K562 (cell line): ENCODE data around the gene WDR46. TPM values are rescaled to one million over a fixed set of nuclear protein-coding genes. Genes with fewer than 3 reads are reported as not detected.

ENCODE experiments used
- BRD9 ChIP-seq: fragments of 450-650 bp; IDR thresholded peaks from 2 replicates; pipeline ENCODE4 v1.6.1; 2018; ENCODE audit warnings: low read depth; ENCODE audit not compliant: partially characterized antibody
- CBX2 ChIP-seq: fragments of 200-600 bp; sonication (generic); IDR thresholded peaks from one replicate; pipeline ENCODE4 v1.6.1; 2012; ENCODE audit warnings: mild to moderate bottlenecking, low read length, inconsistent platforms; ENCODE audit not compliant: insufficient read depth, poor library complexity, severe bottlenecking
- CSDE1 ChIP-seq, 2 experiments: fragments of 450-650 bp; IDR thresholded peaks; 2 replicates each; pipeline ENCODE4 v1.6.1; 2016; ENCODE audit warnings: mild to moderate bottlenecking in 1 of 2
- GABPB1 ChIP-seq: sonication (generic); formaldehyde crosslinking; IDR thresholded peaks from 2 replicates; pipeline ENCODE4 v1.8.0; 2022; ENCODE audit warnings: mild to moderate bottlenecking, missing genetic modification reagents
- LCOR ChIP-seq: sonication (generic); formaldehyde crosslinking; IDR thresholded peaks from 2 replicates; pipeline ENCODE4 v1.8.0; 2022; ENCODE audit warnings: mild to moderate bottlenecking, missing genetic modification reagents
- MAFK ChIP-seq: IDR thresholded peaks from 2 replicates; pipeline ENCODE4 v1.6.1; 2011; ENCODE audit warnings: low read length, improper control_type of control experiment
- MTA1 ChIP-seq: fragments of 450-650 bp; IDR thresholded peaks from 2 replicates; pipeline ENCODE4 v1.6.1; 2017; ENCODE audit warnings: borderline replicate concordance
- NCOA1 ChIP-seq: fragments of 450-650 bp; IDR thresholded peaks from 2 replicates; pipeline ENCODE4 v1.6.1; 2016; ENCODE audit warnings: low read depth
- NFIX ChIP-seq: fragments of 250-450 bp; sonication (Bioruptor Pico); IDR thresholded peaks from 2 replicates; pipeline ENCODE4 v1.4.0; 2020; ENCODE audit warnings: low read depth, mild to moderate bottlenecking, moderate library complexity
- NFRKB ChIP-seq: fragments of 450-650 bp; IDR thresholded peaks from 2 replicates; pipeline ENCODE4 v1.6.1; 2016; ENCODE audit warnings: low read depth
- PYGO2 ChIP-seq: fragments of 450-650 bp; IDR thresholded peaks from 2 replicates; pipeline ENCODE4 v1.6.1; 2016; ENCODE audit warnings: mild to moderate bottlenecking, missing genetic modification characterization, moderate library complexity, missing compliant biosample characterization
- RBM25 ChIP-seq: fragments of 200-400 bp; formaldehyde crosslinking; IDR thresholded peaks from 2 replicates; pipeline ENCODE4 v1.6.1; 2018; ENCODE audit warnings: low read length, low read depth, moderate library complexity; ENCODE audit not compliant: severe bottlenecking
- SETDB1 ChIP-seq: IDR thresholded peaks from one replicate; pipeline ENCODE4 v1.6.1; 2012; ENCODE audit warnings: low read length, control low read depth, inconsistent platforms
- SRF ChIP-seq, 2 experiments: fragments of 250-450, 450-650 bp in 1 of 2; sonication (Bioruptor Pico) in 1 of 2; sonication (generic) in 1 of 2; formaldehyde crosslinking; IDR thresholded peaks; 2 replicates each; pipeline versions ENCODE4 v1.5.0 to v1.5.1; 2020 to 2022; ENCODE audit warnings: mild to moderate bottlenecking in 1 of 2, missing genetic modification reagents in 1 of 2
- TAF1 ChIP-seq: IDR thresholded peaks from 2 replicates; pipeline ENCODE4 v1.6.1; 2011; ENCODE audit warnings: mild to moderate bottlenecking, low read length, moderate library complexity; ENCODE audit not compliant: insufficient read depth, control insufficient read depth, severe bottlenecking; ENCODE audit errors: extremely low read depth
- TSC22D4 ChIP-seq: fragments of 450-650 bp; IDR thresholded peaks from 2 replicates; pipeline ENCODE4 v1.6.1; 2016; ENCODE audit warnings: missing genetic modification characterization, missing biosample characterization, control low read depth
- ZNF282 ChIP-seq: sonication (generic); formaldehyde crosslinking; IDR thresholded peaks from 2 replicates; pipeline ENCODE4 v1.8.1; 2023; ENCODE audit warnings: missing genetic modification reagents
- ZNF318 ChIP-seq, 2 experiments: fragments of 450-650 bp; IDR thresholded peaks; 2 replicates each; pipeline ENCODE4 v1.6.1; 2016; ENCODE audit warnings: mild to moderate bottlenecking in 2 of 2, borderline replicate concordance in 1 of 2, low read depth in 1 of 2, moderate library complexity in 1 of 2
- ZNF707 ChIP-seq: fragments of 250-450 bp; sonication (Bioruptor Pico); conservative IDR thresholded peaks from 2 replicates; pipeline ENCODE4 v1.8.0; 2022; ENCODE audit warnings: inconsistent platforms, mild to moderate bottlenecking, moderate library complexity
- polyA plus RNA-seq, 8 experiments: library from polyadenylated mRNA; depleted of rRNA in 4 of 8; stranded (reverse) in 5 of 8; unstranded in 3 of 8; fragments of >200 nt; fragmentation: Nextera tagmentation in 2 of 8; fragmentation: Illumina TruSeq in 1 of 8; extraction: Ambion mirVana in 2 of 8; extraction: Trizol in 1 of 8; gene quantifications; 2 replicates each; pipeline versions ENCODE4 v1.2.1 to v1.2.3, GENCODE V29; 2011 to 2014; ENCODE audit warnings: inconsistent platforms in 1 of 8, missing spikeins in 1 of 8
- total RNA-seq, 7 experiments: library from RNA; depleted of rRNA in 6 of 7; stranded (reverse); fragments of >200 nt in 6 of 7; fragmentation: Illumina TruSeq in 2 of 7; extraction: Trizol in 2 of 7; gene quantifications; 2 replicates each; pipeline versions ENCODE4 v1.2.1 to v1.2.3, GENCODE V29; 2011 to 2021; ENCODE audit warnings: low replicate concordance in 1 of 7
- TF ChIP-seq, protein P1 (sequence below): sonication (generic); formaldehyde crosslinking; IDR thresholded peaks from 2 replicates; pipeline ENCODE4 v1.8.0; 2022; ENCODE audit warnings: mild to moderate bottlenecking, missing genetic modification reagents

WDR46 gene
- total and polyA plus RNA-seq, 9 of the 15 experiments (the other 6 are each of a cell fraction or from before 2014, with no cell fraction given) = 8.9 to 146 (median 93.1) TPM

GRCh38 chr6:33312361-33313104, 23.5 kb upstream of the WDR46 start (continued):
- TF ChIP-seq SRF (CRISPR knock-in tag; IDR thresholded peaks at IDR 0.05) = no peak
- TF ChIP-seq CBX2 = no peak
- TF ChIP-seq NFRKB = no peak
- TF ChIP-seq MTA1 = no peak
- no peak for TF ChIP-seq NCOA1
- TF ChIP-seq, protein P1, sequence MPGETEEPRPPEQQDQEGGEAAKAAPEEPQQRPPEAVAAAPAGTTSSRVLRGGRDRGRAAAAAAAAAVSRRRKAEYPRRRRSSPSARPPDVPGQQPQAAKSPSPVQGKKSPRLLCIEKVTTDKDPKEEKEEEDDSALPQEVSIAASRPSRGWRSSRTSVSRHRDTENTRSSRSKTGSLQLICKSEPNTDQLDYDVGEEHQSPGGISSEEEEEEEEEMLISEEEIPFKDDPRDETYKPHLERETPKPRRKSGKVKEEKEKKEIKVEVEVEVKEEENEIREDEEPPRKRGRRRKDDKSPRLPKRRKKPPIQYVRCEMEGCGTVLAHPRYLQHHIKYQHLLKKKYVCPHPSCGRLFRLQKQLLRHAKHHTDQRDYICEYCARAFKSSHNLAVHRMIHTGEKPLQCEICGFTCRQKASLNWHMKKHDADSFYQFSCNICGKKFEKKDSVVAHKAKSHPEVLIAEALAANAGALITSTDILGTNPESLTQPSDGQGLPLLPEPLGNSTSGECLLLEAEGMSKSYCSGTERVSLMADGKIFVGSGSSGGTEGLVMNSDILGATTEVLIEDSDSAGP (CRISPR knock-in tag) = 0 out of 2 replicates have a peak, but pooled peaks have one; percentile 53
- TF ChIP-seq NFIX (CRISPR knock-in tag) = no peak
- TF ChIP-seq MAFK = no peak
- TF ChIP-seq RBM25 = no peak
- no peak for TF ChIP-seq ZNF282
- no peak for TF ChIP-seq SETDB1
- TF ChIP-seq LCOR (CRISPR knock-in tag) = no peak
- no peak for TF ChIP-seq PYGO2 (tag)
- no peak for TF ChIP-seq ZNF318 (IDR thresholded peaks at IDR 0.05; ENCODE audit: borderline replicate concordance in 1 of 2, low read depth in 1 of 2)
- no peak for TF ChIP-seq GABPB1
- no peak for TF ChIP-seq CSDE1 (IDR thresholded peaks at IDR 0.05)
- no peak for TF ChIP-seq TSC22D4 (tag)
- TF ChIP-seq BRD9 = no peak
- TF ChIP-seq TAF1 = no peak
- no peak for TF ChIP-seq ZNF707 (CRISPR knock-in tag)
